HG03520 (cell line): Measurements from ENCODE around the gene BRCA2.

ENCODE experiments used
- ATAC-seq: cut with Tn5 transposase; IDR thresholded peaks from one replicate; pipeline ENCODE4 v1.9.1; 2021; ENCODE audit warnings: mild to moderate bottlenecking, moderate library complexity; ENCODE audit not compliant: unreplicated experiment

Gene BRCA2

GRCh38 chr13:32315238-32316027, at the start of gene BRCA2, which contains the start of gene ZAR1L:
BRCA2 (plus strand) TSS chr13:32315508; CDS start chr13:32316461, 953 bp downstream.
ZAR1L (minus strand) TSS chr13:32315363; CDS start chr13:32311925, 3,438 bp downstream.
- ATAC-seq: peak; percentile 91

- ATAC-seq: no peak
Measured at GRCh38 chr13:32265726-32266125, 49.6 kb upstream of the BRCA2 start.

- no peak for ATAC-seq
Measured at GRCh38 chr13:32266130-32266529, 49.2 kb upstream of the BRCA2 start.

- peak; percentile 97 for ATAC-seq
Measured at GRCh38 chr13:32267836-32268439, 47.4 kb upstream of the BRCA2 start.

- ATAC-seq: no peak
Measured at GRCh38 chr13:32272021-32272683, 43.2 kb upstream of the BRCA2 start.

GRCh38 chr13:32277839-32278238, 37.5 kb upstream of the BRCA2 start:
- no peak for ATAC-seq

GRCh38 chr13:32278426-32278825, 36.9 kb upstream of the BRCA2 start:
- no peak for ATAC-seq

- ATAC-seq: no peak
Measured at GRCh38 chr13:32281096-32281495, 34.2 kb upstream of the BRCA2 start.

GRCh38 chr13:32282096-32282711, 33.1 kb upstream of the BRCA2 start:
- ATAC-seq: no peak

GRCh38 chr13:32284927-32285632, 30.2 kb upstream of the BRCA2 start:
- ATAC-seq: no peak

- no peak for ATAC-seq
Measured at GRCh38 chr13:32285633-32285965, 29.7 kb upstream of the BRCA2 start.

- no peak for ATAC-seq
Measured at GRCh38 chr13:32297206-32297605, 18.1 kb upstream of the BRCA2 start.

GRCh38 chr13:32298695-32299094, 16.6 kb upstream of the BRCA2 start:
- ATAC-seq: no peak

- ATAC-seq: no peak
Measured at GRCh38 chr13:32299893-32300292, 15.4 kb upstream of the BRCA2 start.

GRCh38 chr13:32300406-32300805, 14.9 kb upstream of the BRCA2 start:
- no peak for ATAC-seq

GRCh38 chr13:32300920-32301319, 14.4 kb upstream of the BRCA2 start:
- ATAC-seq: no peak

GRCh38 chr13:32302461-32302860, 12.8 kb upstream of the BRCA2 start:
- ATAC-seq: no peak

- no peak for ATAC-seq
Measured at GRCh38 chr13:32305646-32306045, 9.7 kb upstream of the BRCA2 start.

- peak; percentile 19 for ATAC-seq
Measured at GRCh38 chr13:32309312-32310133, 5.8 kb upstream of the BRCA2 start.

- ATAC-seq: peak; percentile 62
Measured at GRCh38 chr13:32310134-32310706, 5.1 kb upstream of the BRCA2 start.
